GM19025 (cell line): ENCODE data around the gene ZNF362.

ENCODE experiments used
- ATAC-seq: cut with Tn5 transposase; IDR thresholded peaks from one replicate; pipeline ENCODE4 v1.9.1; 2021; ENCODE audit warnings: mild to moderate bottlenecking, low read depth, moderate library complexity; ENCODE audit not compliant: unreplicated experiment

ZNF362 gene

GRCh38 chr1:33244143-33244808 is 12.0 kb upstream of the ZNF362 start:
- ATAC-seq: no peak

- no peak for ATAC-seq
Measured at GRCh38 chr1:33244809-33245186, 11.5 kb upstream of the ZNF362 start.

GRCh38 chr1:33246171-33246570 is 10.1 kb upstream of the ZNF362 start:
- no peak for ATAC-seq

- ATAC-seq: no peak
Measured at GRCh38 chr1:33247545-33247944, 8.7 kb upstream of the ZNF362 start.

GRCh38 chr1:33248244-33248643 is 8.0 kb upstream of the ZNF362 start:
- ATAC-seq: no peak

- no peak for ATAC-seq
Measured at GRCh38 chr1:33249422-33249821, 6.9 kb upstream of the ZNF362 start.

GRCh38 chr1:33250217-33250616 is 6.1 kb upstream of the ZNF362 start:
- no peak for ATAC-seq

GRCh38 chr1:33250724-33251123 is 5.6 kb upstream of the ZNF362 start:
- no peak for ATAC-seq

GRCh38 chr1:33254491-33254890 is 1.8 kb upstream of the ZNF362 start:
- ATAC-seq: no peak

GRCh38 chr1:33255347-33256220 is 708 bp upstream of the ZNF362 start:
- ATAC-seq: peak; percentile 36

- peak; percentile 10 for ATAC-seq
Measured at GRCh38 chr1:33256221-33256470, 146 bp upstream of the ZNF362 start.

- ATAC-seq: no peak
Measured at GRCh38 chr1:33257207-33257771, 997 bp downstream of the ZNF362 start.

- no peak for ATAC-seq
Measured at GRCh38 chr1:33257772-33258712, 1.8 kb downstream of the ZNF362 start.

GRCh38 chr1:33258788-33259274 is 2.5 kb downstream of the ZNF362 start:
- ATAC-seq: no peak

- no peak for ATAC-seq
Measured at GRCh38 chr1:33259879-33260278, 3.6 kb downstream of the ZNF362 start.

GRCh38 chr1:33260439-33260838 is 4.1 kb downstream of the ZNF362 start:
- no peak for ATAC-seq

GRCh38 chr1:33261344-33261743 is 5.1 kb downstream of the ZNF362 start:
- no peak for ATAC-seq

- no peak for ATAC-seq
Measured at GRCh38 chr1:33263890-33264504, 7.7 kb downstream of the ZNF362 start.

- no peak for ATAC-seq
Measured at GRCh38 chr1:33265780-33266605, 9.7 kb downstream of the ZNF362 start.
